SIG-M5 treated with dmso at 0.1 percent for 504 hours (cell line): ENCODE results near the gene PEG3.

Source experiments
- DNase-seq: peaks from one replicate; lab custom pipeline; 2025; ENCODE audit not compliant: unreplicated experiment; lab: John Stamatoyannopoulos, UW

PEG3 gene

GRCh38 chr19:56839652-56840450, 675 bp downstream of the PEG3 start:
- no peak for DNase-seq

DNA sequence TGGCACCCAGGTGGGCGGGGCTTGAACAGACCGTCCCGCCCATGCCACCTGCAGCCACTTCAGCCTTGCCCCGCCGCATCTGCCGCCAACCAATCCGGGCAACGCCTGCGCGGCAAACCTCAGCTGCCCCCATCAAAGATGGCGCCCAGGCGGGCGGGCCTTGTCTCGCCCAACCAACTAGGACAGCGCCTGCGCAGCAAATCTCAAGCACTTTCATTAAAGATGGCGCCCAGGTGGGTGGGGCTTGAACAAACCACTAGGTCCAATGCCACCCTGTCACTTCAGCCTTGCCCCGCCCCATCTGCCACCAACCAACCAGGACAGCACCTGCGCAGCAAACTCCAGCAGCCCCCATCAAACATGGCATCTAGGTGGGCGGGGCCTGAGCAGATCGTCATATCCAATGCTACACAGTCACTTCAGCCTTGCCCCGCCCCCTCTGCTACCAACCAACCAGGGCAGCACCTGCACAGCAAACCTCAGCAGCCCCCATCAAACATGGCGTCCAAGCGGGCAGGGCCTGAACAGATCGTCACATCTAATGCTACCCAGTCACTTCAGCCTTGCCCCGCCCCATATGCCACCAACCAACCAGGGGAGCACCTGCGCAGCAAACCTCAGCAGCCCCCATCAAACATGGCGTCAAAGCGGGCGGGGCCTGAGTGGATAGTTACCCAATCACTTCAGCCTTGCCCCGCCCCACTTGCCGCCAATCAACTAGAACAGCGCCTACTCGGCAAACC, 1.4 kb downstream of the PEG3 start:
- no peak for DNase-seq

DNA sequence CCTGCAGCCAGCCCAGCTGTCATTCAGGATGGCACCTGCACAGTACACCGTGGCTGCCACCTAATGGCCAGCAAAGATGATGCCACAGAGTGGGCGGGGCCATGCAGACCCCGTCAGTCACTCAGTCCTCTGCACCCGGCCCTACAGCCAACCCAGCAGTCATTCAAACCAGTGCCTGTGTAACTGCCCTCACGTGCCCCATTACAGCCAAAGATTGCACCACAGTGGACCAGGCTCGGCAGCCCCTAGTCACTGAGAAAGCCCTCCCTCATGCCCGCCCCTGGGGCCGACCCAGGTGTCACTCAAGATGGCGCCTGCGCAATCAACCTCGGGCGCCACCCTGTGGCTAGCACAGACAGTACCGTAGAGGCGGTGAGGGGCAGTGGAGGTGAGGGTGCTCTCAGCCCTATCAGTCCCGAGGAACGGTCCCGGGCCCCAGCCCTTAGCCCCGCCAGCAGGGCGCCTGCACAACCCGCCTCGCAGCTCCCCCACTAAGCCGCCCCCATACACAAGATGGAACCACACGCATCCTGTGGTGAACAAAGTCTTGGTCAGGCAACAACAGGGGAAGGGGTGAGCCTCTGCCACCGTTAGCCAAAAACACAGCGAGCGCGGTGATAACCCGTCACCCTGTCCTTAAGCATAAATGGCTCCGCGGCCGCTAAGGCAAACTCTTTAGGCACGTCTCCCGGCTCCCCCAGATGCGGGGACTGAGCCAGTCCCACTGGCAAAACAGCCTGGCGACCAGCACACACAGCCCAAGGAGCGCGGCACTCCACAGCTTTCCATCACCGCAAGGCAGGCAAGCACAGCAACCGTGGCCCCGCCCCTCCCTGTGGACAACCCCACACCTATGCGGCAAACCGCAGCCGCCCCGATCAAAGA, 2.3 kb downstream of the PEG3 start:
- DNase-seq: no peak

GRCh38 chr19:56837492-56838023, 3.0 kb downstream of the PEG3 start:
- DNase-seq: no peak

GRCh38 chr19:56837004-56837403, 3.5 kb downstream of the PEG3 start:
- DNase-seq: no peak

DNA sequence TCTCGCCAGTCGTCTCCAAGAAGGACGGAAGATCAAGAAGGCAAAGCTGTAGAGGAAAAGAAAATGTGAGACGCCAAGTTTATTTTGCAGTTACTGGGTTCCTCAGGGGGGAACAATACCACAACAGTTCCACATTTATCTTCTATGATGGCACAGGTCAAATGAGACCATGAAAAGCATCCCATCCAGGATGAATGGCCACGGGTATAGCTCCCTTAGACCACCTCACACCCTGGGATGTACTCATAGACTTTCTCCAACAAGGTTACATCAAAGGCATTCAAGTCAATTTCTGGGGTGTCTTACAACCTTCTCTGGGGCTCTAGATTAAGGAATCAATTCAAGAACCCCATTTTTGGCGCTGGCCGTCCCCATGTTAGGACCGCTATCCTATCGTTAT, 4.5 kb downstream of the PEG3 start:
- no peak for DNase-seq

GRCh38 chr19:56835401-56835800, 5.1 kb downstream of the PEG3 start:
- DNase-seq: no peak

GRCh38 chr19:56834564-56835375, 5.8 kb downstream of the PEG3 start:
- no peak for DNase-seq

DNA sequence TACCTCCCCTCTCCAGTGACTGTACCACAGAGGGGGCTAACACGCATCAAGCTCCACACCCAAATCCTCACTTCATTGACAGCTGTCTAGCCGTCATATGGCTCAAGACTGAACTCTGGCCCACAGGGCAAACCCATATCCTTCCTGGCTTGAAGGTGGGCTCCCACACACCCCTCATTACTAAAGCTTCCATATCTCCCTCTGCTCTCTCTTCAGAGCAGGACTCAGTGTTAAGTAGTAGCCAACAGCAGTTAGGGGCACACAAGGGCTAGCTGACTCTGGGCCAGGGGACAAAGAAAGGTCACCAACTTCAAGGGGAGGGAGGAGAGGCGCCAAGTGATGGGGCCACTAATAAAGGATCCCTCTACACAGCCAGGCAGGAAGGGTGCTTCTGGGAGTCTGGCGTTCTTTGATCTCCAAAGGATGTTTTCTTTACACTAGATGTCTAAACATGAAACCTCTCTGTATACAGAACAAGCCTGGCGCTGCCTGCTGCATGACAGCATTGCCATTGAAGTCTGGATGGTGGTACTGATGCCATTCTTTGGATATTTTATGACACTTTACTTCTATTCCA, 8.1 kb downstream of the PEG3 start:
- no peak for DNase-seq

- no peak for DNase-seq
These were observed 9.3 kb downstream of the PEG3 start for GRCh38 chr19:56831255-56831654.

DNA sequence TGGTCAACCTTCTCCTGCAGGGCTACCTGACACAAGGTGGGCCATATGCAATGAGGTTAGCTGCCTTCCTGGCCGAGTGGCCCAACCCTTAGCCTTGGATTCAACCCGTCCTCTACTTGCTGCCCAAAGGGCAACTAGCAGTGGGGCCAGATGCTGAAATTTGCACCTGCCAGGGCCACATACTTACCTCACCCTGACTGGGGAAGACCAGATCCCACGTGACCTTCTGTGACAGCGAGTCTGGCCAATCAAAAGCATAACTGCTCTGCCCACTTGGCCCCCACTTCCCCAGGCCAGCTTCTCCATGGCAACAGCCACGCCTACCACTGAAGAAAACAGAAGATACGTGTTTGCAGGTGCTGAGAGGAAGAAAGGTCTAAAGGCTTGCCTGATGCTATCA, 10.9 kb downstream of the PEG3 start:
- DNase-seq: no peak

- DNase-seq: no peak
These were observed 12.8 kb downstream of the PEG3 start for GRCh38 chr19:56827708-56828107.

- no peak for DNase-seq
These were observed 16.6 kb downstream of the PEG3 start for GRCh38 chr19:56823956-56824355.

DNA sequence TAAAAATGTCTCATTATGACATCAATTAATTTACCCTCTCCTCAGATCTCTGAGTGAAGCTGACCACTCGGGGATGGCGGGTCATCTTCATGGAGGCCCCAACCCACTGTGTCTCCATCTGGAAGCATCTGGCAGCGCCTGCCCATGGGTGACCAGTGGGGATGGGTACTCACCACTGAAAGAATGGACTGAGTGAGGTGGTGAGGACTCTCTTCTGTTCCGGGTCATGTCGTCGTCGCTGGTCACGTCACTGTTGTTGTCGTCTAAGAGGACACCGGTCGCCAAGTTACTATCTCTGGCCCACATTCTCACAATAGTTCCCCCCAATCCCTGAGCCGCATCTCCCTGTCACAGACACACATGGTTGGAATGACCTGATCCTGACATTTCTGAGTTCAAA, 17.1 kb downstream of the PEG3 start:
- no peak for DNase-seq

GRCh38 chr19:56822755-56823154, 17.8 kb downstream of the PEG3 start:
- DNase-seq: no peak

DNA sequence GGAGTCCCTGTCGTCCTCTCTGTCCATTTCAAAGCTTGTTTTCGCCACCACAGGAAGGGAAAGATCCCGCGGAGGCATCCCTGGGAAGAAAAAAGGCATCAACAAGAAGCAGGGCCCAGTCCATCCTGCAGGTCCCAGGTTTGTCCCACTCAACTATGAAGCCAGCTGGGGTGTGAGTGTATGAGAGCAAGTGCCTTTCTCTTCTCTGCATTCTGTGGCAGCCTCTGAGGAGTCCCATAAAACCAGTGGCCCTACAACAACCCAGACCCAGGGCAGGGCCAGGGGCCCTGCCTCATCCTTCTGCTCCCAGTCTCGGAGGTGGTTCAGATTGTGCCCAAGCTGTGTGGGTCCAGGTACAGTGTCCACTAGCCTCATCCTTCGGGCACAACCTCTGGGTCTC, 18.9 kb downstream of the PEG3 start:
- DNase-seq: no peak

GRCh38 chr19:56821209-56821608, 19.3 kb downstream of the PEG3 start:
- DNase-seq: no peak

DNA sequence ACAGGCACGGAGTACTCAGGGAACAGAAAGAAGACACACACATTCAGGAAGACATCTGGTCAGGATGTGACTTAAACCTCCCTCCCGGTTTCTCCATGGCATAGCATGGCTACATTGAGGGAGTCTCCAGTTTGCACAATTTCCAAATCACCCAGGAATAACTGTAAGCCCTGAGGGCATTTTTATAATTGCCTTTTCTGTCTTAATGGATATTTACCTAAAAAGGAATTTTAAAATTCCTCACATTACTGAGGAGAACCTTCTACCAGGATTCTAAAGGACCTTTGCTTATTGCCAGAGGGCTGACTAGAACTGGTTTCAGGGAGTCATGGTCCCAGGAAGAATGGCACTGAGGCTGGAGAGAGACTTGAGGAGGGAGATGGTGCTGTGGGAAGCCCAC, 21.4 kb downstream of the PEG3 start:
- no peak for DNase-seq

DNA sequence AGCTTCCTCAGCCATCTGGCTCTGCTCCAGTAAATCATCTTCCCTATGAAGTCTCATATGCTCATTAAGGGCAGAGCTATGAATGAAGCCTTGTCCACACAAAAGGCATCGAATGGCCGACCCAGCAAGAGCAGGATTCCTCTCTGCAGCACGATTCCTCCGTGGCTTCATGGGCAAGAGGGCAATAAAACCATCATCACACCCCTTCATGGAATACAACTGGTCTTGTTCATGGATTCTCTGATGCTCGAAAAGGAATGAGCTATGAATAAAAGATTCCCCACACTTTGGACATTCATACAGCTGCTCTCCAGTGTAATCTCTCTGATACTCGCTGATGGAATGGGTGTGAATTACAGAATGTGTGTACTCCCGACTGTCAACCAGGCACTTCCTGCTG, 25.9 kb downstream of the PEG3 start:
- DNase-seq: no peak

GRCh38 chr19:56813531-56813930, 27.0 kb downstream of the PEG3 start:
- no peak for DNase-seq
